Spleen (tissue), 7 donors: ENCODE measurements around the gene TMEM272.

ENCODE experiments used
- POLR2A ChIP-seq, 3 donors: fragments of 450-650 bp; IDR thresholded peaks; one replicate each; pipeline ENCODE4 v1.5.1; 2017; ENCODE audit warnings: antibody characterized with exemption in 3 of 3, mild to moderate bottlenecking in 1 of 3
- POLR2AphosphoS5 ChIP-seq, 3 donors: sonication (generic); formaldehyde crosslinking; IDR thresholded peaks; one replicate each; pipeline ENCODE4 v1.5.1; 2017; ENCODE audit warnings: antibody characterized with exemption in 3 of 3
- TF ChIP-seq, protein P1 (sequence below), 11 experiments: fragments of 200-600 bp in 7 of 11; fragments of 450-650 bp in 4 of 11; sonication (generic) in 4 of 11; IDR thresholded peaks in 8 of 11; conservative IDR thresholded peaks in 3 of 11; 1 replicate in 7 of 11; 2 replicates in 4 of 11; pipeline versions ENCODE4 v1.4.0 to v1.8.0; 2016 to 2021; ENCODE audit warnings: antibody characterized with exemption in 11 of 11, inconsistent platforms in 4 of 11, mild to moderate bottlenecking in 1 of 11
- donor health status: DM: no; HTN: no; CAD: no; lungs with moderate emphysema.
- donor health status: DM: no; HTN: no; CAD: no.
- donor health status: DM: no; HTN: no; CAD: no.

DNA sequence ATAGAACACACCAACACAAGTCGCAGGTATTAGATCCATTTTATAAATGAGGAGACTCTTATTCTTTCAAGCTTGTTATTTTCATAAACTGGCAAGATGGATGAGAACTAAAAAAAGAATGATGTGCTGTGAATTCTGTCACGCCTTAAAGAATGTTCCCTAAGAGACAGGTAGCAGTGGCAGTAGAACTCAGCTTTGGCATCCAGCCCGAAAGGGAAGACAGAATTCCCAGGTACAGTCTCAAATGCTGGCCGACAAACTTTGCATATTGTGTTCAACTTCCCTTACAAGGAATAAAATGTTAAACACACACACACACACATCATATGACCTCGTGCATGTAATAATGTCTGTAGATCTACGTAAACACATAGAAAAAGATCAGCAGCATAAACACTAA lies 3.2 kb downstream of the TMEM272 start:
- TF ChIP-seq POLR2A (IDR thresholded peaks at IDR 0.05), result no peak
- no peak for TF ChIP-seq POLR2AphosphoS5 (IDR thresholded peaks at IDR 0.05)
- TF ChIP-seq, protein P1, sequence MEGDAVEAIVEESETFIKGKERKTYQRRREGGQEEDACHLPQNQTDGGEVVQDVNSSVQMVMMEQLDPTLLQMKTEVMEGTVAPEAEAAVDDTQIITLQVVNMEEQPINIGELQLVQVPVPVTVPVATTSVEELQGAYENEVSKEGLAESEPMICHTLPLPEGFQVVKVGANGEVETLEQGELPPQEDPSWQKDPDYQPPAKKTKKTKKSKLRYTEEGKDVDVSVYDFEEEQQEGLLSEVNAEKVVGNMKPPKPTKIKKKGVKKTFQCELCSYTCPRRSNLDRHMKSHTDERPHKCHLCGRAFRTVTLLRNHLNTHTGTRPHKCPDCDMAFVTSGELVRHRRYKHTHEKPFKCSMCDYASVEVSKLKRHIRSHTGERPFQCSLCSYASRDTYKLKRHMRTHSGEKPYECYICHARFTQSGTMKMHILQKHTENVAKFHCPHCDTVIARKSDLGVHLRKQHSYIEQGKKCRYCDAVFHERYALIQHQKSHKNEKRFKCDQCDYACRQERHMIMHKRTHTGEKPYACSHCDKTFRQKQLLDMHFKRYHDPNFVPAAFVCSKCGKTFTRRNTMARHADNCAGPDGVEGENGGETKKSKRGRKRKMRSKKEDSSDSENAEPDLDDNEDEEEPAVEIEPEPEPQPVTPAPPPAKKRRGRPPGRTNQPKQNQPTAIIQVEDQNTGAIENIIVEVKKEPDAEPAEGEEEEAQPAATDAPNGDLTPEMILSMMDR (IDR thresholded peaks at IDR 0.05 in 8 of 11, conservative IDR thresholded peaks at IDR 0.05 in 3 of 11), result no peak
